NCI-H510A (cell line): Measurements from ENCODE around the gene FRY.

Experiments used
- DNase-seq: peaks from one replicate; lab custom pipeline; 2025; lab: John Stamatoyannopoulos, UW

FRY gene

GRCh38 chr13:32016631-32017030, 14.9 kb upstream of the FRY start:
- DNase-seq = no peak

- DNase-seq = no peak
These were observed 14.1 kb upstream of the FRY start for GRCh38 chr13:32017474-32017873.

- DNase-seq = no peak
These were observed 11.9 kb upstream of the FRY start for GRCh38 chr13:32019612-32020233.

DNA sequence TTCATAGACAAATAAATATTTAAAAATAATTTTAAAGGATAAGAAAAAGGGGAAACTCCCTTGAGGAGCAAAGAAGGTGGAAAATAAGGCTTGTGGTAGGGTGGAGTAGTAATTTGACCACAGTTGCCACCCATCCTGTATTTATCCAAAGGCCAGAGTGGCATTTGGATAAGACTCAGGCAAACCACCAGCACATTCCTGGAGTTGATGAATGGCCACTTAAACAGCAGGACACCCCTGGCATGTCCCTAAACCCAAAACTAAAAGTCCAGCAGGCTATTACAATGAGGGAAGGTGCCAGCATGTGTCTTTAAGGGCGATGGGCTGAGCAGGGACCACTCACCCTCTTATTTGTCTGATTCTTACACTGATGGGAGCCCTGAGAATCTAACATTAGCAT, 9.8 kb upstream of the FRY start:
- no peak for DNase-seq

- no peak for DNase-seq
These were observed 9.3 kb upstream of the FRY start for GRCh38 chr13:32022311-32022710.

- no peak for DNase-seq
These were observed 8.5 kb upstream of the FRY start for GRCh38 chr13:32023096-32023495.

DNA sequence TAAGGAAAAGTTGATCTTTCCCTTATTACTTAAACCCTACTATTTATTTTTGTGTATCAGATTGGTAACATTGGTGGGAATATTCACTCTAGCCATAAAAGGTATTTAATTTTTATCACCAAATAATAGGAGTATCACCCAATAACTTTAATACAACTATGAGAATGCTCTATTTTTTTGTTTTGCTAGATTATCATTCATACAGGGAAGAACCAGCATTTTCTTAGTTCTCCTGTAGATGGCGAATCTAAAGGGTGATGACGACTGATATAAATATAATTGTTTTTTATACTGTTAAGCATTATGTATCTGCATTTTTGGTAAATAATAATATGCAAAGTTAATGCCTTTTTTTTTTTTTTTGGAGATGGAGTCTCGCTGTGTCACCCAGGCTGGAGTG, 7.9 kb upstream of the FRY start:
- DNase-seq = no peak

DNA sequence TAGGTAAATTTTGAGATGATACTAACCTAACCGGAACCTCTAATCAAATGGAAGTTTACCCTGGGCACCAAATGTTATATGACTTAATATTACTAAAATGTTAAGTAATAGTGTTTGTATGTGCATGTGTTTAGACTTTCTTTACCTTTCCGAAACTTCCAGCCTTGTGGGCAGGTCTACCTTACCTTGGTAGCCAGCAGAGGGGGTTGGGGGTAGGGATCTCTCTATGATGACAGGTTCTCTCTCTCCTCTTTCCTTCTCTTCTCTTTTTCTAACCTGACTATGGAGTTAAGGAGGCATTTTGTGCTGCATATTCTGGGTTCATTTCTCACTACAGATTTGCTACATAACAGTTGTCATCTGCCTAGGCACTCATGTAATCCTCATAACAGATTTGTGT, 6.8 kb upstream of the FRY start:
- DNase-seq = no peak

GRCh38 chr13:32025730-32026129, 5.8 kb upstream of the FRY start:
- no peak for DNase-seq

DNA sequence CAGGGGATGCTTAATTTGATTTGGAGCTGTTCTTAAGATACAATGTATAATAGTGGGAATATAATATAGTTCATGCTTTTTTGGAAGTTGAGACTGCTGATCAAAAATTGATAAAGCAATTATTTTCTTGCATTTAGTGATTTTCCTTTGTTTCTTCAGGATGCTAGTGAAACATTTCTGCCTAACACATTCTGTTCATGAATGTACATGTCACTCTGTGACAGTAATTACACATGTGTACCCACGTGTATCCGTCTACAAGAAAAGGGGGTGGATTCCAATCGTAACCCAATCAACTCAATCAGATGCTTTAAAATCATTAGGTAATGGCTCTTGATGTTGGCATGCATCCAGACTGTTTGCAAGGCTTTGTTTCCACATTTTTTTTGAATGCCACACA, 5.0 kb upstream of the FRY start:
- no peak for DNase-seq

DNA sequence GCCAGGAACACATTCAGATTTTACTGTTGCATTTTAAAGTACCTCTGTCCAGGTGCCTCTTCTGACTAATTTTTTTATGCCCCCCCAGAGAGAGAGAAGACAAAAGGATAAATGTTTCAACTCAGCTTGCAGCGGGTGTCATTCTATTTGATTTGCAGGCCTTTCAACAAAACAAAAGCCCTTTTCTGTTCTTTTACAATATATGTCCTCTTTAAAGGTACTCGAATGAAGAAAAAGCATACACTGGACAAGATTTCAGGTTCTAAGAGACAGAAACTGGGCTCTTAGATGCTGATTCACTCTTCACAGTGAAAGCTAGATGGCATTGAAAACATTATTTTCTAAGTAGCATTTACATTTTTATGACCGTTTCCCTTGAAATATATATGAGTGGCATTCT, 2.9 kb upstream of the FRY start:
- DNase-seq = no peak

GRCh38 chr13:32029684-32030083, 1.9 kb upstream of the FRY start:
- DNase-seq = no peak

DNA sequence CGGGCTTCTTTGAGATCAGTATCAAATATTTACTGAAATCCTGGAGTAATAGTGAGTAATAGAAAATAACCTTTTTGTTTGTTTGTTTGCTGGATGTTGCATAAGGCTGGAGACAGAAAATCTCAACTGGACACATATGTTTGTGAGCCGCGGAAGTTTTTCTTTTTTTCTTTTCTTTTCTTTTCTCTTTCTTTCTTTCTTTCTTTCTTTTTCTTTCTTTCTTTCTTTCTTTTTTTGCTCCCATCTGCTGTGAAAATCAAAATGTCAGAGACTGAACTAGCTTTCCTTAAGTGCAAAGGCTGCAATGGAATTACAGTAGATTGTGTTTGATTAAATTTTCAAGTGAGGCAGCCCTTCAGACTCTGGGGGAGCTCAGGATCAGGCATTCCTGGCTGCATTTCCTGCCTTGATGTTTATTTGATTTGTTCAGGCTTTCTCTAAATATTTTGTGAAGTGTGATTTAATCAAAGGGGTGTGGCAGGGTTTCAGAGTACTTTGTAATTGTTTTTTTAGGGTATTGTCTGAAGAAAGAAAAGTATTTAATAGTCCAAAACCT, 319 bp downstream of the FRY start:
- DNase-seq = no peak

- no peak for DNase-seq
These were observed 1.2 kb downstream of the FRY start for GRCh38 chr13:32032759-32033158.

DNA sequence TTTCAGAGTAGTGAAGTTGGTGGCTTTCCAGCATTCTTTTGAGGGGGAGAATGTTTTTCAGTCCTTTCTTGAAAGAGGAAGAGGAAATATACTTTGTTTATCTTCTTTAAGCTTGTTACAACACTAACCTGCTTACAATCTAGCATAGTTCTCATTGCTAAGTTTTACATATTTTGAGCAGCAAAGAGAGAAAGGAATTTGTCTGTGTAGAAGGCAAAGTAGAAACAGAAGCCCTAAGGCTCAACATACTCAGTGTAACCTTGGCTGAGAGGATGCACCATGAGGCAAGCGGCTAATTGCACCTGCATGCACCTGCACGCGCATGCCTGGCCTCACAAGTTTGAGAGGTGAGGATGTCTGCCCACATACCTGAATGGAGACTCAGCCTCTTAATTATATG, 2.2 kb downstream of the FRY start:
- no peak for DNase-seq

DNA sequence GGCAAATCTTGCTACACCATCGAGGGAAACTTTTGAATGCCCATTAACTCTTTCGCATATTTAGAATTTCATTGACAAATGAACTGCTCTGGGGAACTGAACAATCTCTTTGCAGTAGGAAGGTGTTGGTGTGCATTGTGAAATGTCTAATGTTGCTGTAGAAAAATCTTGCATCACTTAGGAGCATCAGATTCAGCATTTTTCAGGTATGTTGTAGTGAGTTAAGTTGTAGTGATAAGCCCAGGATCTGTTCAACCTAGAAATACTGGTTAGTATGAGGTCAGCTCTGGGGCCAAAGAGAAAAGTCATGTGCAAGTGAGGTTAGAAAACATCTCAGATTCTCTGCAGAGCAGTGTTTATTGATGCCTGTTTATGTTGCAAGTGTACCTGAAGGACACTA, 4.1 kb downstream of the FRY start:
- no peak for DNase-seq

GRCh38 chr13:32036126-32036695, 4.6 kb downstream of the FRY start:
- no peak for DNase-seq

GRCh38 chr13:32036757-32037156, 5.2 kb downstream of the FRY start:
- DNase-seq = no peak

DNA sequence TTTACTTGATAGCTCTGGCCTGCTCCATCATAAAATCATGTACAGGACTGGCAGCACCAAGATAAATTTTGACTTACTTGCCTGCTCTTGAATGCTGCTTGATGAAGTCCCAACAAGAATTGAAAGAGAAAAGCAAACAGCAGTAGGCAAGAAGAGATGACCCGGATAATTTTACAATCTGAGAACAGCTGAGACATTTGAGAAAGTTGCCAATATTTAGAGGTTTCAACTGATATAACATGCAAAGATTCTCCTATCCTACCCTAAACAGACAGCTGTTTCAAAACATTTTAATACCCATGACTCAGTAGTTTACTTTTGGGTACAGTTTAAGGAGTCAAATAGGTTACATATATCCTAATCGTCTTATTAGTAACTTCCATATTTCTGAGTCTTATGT, 5.9 kb downstream of the FRY start:
- DNase-seq = no peak

- DNase-seq = no peak
These were observed 6.8 kb downstream of the FRY start for GRCh38 chr13:32038343-32038742.

GRCh38 chr13:32039056-32039455, 7.5 kb downstream of the FRY start:
- DNase-seq = no peak

GRCh38 chr13:32039528-32039927, 8.0 kb downstream of the FRY start:
- DNase-seq = no peak

GRCh38 chr13:32040052-32040642, 8.6 kb downstream of the FRY start:
- no peak for DNase-seq

DNA sequence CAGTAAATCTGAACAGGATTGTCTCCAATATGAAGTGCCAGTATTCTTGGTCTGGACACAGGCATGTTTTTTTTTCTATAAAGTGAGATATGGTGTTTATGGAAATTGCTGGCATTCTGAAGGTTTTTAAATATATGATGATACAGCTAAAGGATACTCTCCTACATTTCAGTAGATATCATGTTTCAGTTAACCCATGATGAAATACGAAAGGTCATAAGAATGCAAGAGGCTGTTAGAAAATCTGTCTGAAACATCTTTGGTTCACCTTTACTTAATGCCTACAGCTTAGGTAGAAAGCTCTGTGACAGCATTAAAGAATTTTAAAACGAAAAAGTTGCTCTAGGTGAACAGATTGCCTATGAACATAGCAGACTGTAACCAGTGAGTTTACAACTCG, 9.1 kb downstream of the FRY start:
- DNase-seq = no peak
